SK-N-SH (cell line): ENCODE measurements around the gene KAT8.

Experiments used
- EP300 ChIP-seq, 2 experiments: IDR thresholded peaks; 2 replicates each; pipeline versions ENCODE4 v1.4.0 to v1.6.1; 2012; ENCODE audit warnings: borderline replicate concordance in 1 of 2, low read depth in 1 of 2, low read length in 1 of 2
- POLR2AphosphoS5 ChIP-seq: IDR thresholded peaks from 2 replicates; pipeline ENCODE4 v1.6.1; 2012; ENCODE audit warnings: low read depth, low read length
- RFX5 ChIP-seq: IDR thresholded peaks from 2 replicates; pipeline ENCODE4 v1.6.1; 2012; ENCODE audit warnings: mild to moderate bottlenecking, improper control_type of control experiment, low read length
- SMC3 ChIP-seq: IDR thresholded peaks from 2 replicates; pipeline ENCODE4 v1.6.1; 2012; ENCODE audit warnings: low read depth, low read length, improper control_type of control experiment
- TF ChIP-seq, protein P1 (sequence below): fragments of 200-600 bp; sonication (generic); IDR thresholded peaks from 2 replicates; pipeline ENCODE4 v1.6.1; 2017; ENCODE audit warnings: antibody characterized with exemption, mild to moderate bottlenecking, moderate library complexity
- TF ChIP-seq, protein P2 (sequence below): IDR thresholded peaks from 2 replicates; pipeline ENCODE4 v1.6.1; 2012; ENCODE audit warnings: mild to moderate bottlenecking, low read depth, low read length, moderate library complexity

DNA sequence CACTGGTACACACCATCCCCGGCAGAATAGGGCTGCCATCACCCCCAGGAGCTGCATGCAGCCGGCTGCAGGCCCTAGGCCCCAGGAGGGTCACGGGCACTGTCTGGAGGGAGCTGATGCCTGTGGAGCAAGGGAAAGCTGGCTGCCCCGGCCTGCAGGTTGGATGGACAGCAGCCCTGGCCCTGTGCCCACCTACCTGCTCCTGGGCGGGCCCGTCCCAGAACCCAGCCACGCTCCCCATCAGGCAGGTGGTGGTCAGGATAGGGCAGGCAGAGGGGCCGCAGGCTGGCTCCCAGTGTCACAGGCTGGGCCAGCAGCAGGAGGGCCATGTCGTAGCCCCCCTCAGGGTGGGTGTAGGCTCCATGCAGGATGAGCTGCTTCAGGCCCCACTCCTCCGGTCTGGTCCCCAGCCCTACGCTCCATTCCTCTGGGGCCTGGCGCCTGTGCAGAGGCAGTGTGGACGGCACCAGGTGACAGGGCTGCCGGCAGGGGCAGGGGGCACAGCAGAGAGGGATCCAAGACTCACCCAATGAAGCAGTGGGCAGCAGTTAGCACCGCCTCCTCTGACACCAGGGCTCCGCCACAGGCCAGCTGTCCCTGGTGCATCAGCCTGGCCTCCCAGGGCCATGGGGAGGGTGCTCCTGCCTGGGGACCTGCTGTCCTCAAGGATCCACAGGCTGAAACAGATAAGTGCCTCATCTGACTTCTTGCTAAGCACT is 32.7 kb upstream of the KAT8 start:
- TF ChIP-seq, protein P1, sequence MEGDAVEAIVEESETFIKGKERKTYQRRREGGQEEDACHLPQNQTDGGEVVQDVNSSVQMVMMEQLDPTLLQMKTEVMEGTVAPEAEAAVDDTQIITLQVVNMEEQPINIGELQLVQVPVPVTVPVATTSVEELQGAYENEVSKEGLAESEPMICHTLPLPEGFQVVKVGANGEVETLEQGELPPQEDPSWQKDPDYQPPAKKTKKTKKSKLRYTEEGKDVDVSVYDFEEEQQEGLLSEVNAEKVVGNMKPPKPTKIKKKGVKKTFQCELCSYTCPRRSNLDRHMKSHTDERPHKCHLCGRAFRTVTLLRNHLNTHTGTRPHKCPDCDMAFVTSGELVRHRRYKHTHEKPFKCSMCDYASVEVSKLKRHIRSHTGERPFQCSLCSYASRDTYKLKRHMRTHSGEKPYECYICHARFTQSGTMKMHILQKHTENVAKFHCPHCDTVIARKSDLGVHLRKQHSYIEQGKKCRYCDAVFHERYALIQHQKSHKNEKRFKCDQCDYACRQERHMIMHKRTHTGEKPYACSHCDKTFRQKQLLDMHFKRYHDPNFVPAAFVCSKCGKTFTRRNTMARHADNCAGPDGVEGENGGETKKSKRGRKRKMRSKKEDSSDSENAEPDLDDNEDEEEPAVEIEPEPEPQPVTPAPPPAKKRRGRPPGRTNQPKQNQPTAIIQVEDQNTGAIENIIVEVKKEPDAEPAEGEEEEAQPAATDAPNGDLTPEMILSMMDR = no peak
- TF ChIP-seq EP300 (IDR thresholded peaks at IDR 0.05; ENCODE audit: borderline replicate concordance in 1 of 2, low read depth in 1 of 2, low read length in 1 of 2) (no peak), RFX5 (no peak), SMC3 (no peak), POLR2AphosphoS5 (no peak)
- TF ChIP-seq, protein P2, sequence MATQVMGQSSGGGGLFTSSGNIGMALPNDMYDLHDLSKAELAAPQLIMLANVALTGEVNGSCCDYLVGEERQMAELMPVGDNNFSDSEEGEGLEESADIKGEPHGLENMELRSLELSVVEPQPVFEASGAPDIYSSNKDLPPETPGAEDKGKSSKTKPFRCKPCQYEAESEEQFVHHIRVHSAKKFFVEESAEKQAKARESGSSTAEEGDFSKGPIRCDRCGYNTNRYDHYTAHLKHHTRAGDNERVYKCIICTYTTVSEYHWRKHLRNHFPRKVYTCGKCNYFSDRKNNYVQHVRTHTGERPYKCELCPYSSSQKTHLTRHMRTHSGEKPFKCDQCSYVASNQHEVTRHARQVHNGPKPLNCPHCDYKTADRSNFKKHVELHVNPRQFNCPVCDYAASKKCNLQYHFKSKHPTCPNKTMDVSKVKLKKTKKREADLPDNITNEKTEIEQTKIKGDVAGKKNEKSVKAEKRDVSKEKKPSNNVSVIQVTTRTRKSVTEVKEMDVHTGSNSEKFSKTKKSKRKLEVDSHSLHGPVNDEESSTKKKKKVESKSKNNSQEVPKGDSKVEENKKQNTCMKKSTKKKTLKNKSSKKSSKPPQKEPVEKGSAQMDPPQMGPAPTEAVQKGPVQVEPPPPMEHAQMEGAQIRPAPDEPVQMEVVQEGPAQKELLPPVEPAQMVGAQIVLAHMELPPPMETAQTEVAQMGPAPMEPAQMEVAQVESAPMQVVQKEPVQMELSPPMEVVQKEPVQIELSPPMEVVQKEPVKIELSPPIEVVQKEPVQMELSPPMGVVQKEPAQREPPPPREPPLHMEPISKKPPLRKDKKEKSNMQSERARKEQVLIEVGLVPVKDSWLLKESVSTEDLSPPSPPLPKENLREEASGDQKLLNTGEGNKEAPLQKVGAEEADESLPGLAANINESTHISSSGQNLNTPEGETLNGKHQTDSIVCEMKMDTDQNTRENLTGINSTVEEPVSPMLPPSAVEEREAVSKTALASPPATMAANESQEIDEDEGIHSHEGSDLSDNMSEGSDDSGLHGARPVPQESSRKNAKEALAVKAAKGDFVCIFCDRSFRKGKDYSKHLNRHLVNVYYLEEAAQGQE = no peak
